NCI-H1105 treated with DMSO at 0.1 percent for 48 hours (cell line): ENCODE data around the gene PODNL1.

Experiments
- DNase-seq: peaks from one replicate; lab custom pipeline; 2025; lab: John Stamatoyannopoulos, UW

PODNL1 gene

GRCh38 chr19:13957051-13957450 is 18.8 kb upstream of the PODNL1 start:
- DNase-seq = no peak

GRCh38 chr19:13956365-13956744 is 18.1 kb upstream of the PODNL1 start:
- no peak for DNase-seq

- no peak for DNase-seq
These were observed 17.6 kb upstream of the PODNL1 start for GRCh38 chr19:13955662-13956364.

- DNase-seq = no peak
These were observed 16.0 kb upstream of the PODNL1 start for GRCh38 chr19:13954185-13954584.

DNA sequence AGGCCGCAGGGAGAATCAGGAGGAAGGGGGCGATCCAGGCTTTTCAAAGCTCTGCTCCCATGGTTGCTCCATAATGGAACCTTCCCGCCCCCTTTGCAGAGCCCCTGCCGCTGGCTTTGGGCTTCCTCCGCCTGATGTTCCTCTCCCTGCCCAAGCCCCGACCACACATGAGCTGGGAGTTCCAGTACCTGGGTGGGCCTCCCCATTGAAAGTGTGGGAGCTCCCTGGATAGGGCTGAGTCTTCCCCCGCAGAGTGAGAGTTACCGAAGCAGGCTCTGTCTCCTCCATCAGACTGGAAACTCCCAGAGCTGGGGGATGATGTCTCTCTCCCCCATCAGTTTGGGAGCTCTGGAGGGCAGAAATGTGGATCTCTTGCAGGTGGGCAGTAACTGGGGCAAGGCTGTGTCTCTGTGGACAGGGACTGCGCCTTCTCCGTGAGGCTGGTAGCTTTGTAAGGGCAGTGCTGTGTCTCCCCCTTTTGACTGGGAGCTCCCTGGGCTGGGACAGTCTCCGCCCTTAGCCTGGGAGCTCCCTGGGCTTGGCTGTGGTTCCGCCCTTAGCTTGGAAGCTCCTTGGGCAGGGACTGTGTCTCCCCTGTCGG is 14.8 kb upstream of the PODNL1 start:
- peak; percentile 38 for DNase-seq

DNA sequence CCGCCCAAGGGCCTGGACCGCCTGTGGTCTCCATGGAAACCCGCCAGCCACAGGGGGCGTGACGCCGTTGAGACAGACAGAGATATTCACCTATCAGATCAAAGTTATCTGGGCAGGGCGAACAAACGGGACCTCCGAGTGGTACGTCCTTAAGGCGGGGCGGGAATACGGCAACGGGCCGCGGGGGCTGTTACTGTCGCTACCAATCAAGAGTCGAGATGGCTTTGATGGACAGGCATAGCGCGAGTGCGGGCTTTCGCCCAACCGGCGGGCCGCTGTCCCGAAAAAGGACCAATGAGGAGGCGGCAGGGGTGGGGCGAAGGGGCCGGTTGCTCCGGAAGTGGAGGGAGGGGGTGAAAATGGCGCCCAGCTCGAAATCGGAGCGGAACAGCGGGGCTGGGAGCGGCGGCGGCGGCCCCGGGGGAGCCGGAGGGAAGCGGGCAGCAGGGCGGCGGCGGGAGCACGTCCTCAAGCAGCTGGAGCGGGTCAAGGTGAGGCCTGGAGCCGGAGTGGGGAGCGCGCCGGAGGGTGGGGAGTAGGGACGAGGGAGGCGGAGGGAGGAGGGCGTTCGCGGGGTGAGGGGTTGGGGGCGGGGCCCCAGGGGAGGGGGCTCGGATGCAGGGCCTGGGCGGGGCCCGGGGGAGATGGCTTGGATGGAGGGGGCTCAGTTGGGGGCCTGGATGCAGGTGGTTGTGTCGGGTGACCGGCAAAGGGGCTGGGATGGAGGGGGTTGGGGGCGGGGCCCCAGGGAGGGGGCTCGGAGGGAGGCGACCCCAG is 14.1 kb upstream of the PODNL1 start, which contains the start of gene DCAF15:
Gene DCAF15 (plus strand): TSS at position 356 of the 777 bp plus-strand sequence. CDS start 4 bp downstream, at position 360.
- peak; percentile 99 for DNase-seq

DNA sequence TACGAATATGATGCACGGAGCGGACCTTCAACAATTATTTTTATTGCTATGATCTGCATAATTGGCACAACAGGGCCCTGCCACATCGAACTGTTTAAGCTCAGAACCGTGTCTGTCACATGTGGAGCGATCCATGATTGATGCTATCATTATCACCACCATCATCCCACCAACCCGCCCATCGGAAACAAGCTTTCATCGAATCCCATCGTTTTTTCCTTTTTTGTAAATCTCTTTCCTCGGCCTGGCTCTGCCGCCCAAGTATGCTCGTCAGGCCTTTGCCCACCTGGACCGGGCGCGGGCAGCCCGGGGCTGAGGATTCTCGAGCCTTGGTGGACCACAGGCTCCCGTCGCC is 13.6 kb upstream of the PODNL1 start:
- no peak for DNase-seq

GRCh38 chr19:13951043-13951442 is 12.8 kb upstream of the PODNL1 start:
- no peak for DNase-seq

- DNase-seq = no peak
These were observed 8.2 kb upstream of the PODNL1 start for GRCh38 chr19:13946414-13946813.

- DNase-seq = no peak
These were observed 3.9 kb upstream of the PODNL1 start for GRCh38 chr19:13942023-13942684.

- no peak for DNase-seq
These were observed 527 bp downstream of the PODNL1 start for GRCh38 chr19:13937479-13938300.

DNA sequence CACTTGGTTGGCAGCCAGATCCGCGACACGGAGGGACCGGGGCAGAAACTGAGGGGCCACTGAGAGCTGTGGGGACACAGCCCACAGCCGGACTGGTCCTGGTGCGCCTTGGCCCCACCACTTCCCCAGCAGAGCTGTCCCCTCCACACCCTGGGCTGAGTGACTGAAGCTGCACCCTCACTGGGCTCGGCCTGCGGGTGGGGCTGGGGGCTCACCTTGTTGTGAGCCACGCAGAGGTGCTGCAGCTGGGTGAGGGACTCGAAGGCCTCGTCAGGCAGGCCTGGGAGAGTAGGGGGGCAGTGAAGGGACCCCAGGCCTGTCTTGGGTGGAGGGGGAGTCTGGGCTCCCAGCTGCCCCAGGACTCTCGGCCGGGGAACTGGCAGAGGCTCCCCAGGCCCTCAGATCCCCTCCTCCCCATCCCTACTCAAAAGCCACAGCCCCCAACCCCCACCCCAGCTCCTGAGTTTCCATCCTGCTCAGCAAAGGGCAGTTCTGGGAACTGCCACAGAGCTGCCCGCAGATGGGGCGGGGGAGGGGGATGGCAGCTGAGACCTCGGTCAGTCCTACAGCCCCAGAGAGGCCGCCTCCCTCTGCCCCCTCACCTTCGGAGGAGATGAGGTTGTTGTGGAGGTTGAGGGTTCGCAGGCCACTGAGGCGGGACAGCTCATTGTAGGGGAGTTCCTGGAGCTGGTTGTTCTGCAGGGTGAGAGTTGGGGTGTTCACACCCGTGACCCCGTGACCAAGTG is 2.3 kb downstream of the PODNL1 start:
- no peak for DNase-seq

DNA sequence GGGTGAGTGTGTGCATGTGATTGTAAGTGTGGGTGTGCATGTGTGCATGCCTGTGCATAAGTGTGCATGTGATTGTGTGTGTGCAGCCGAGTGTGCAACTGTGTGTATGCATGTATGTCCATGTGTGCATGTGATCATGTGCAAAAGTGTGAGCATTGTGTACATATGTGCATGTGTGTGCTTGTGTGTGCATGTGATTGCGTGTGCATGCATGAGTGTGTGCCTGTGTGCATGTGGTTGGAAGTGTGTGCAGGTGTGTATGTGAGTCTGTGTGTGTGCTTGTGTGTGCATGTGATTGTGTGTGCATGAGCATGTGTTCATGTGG is 3.5 kb downstream of the PODNL1 start:
- no peak for DNase-seq

DNA sequence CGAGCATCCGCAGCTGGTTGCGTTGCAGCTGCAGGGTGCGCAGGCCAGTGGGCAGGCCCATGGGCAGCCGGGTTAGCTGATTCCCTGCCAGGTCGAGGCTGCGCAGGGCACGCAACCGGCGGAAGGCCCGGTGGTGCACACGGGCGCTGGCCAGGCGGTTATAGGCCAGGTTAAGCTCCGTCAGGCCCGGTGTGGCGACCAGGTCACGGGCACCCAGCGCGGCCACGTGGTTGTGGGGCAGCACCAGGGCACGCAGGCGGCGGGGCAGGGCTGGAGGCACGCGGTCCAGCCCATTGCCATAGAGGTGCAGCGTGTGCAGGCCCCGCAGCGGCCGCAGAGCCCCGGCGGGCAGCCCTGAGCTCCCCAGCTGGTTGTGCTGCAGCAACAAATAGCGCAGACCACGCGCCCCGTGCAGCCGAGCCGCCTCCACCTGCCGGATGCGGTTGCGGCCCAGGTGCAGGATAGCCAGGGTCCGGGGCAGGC is 5.3 kb downstream of the PODNL1 start:
- peak; percentile 2 for DNase-seq

DNA sequence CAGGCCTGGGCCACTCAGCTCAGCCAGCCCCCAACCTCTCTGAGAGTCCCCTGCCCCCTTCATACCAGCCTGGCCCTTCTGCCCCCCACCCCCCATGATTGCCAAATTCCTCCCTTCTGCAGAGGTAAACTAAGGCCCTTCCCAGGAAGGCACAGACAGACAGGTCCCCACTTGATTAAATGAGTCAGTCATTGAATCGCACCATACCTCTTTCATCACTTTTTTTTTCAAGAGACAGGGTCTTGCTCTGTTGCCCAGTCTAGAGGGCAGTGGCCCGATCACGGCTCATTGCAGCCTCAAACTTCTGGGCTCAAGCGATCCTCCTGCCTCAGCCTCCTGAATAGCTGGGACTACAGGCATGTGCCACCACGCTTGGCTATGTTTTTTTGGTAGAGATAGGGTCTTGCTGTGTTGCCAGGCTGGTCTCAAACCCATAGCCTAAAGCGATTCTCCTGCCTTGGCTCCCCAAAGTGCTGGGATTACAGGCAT is 6.0 kb downstream of the PODNL1 start:
- no peak for DNase-seq

GRCh38 chr19:13931391-13932148 is 6.6 kb downstream of the PODNL1 start:
- DNase-seq = no peak

GRCh38 chr19:13930402-13930801 is 7.8 kb downstream of the PODNL1 start:
- DNase-seq = no peak

GRCh38 chr19:13929956-13930355 is 8.3 kb downstream of the PODNL1 start:
- DNase-seq = no peak

DNA sequence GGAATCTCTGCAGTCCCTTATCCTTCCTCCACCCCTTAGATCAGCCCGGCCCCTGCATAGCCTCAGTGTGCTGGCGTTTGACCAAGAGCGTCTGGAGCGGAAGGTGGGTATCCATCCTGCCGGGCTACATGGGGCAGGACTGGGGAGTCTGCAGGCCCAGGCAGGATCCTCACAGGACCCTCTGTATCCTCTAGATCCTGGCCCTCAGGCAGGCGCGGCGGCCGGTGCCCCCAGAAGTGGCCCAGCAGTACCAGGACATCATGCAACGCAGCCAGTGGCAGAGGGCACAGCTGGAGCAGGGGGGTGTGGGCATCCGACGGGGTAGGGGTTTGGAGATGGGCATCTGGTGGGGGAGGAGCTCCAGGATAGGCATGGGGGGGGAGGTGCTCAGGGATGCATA is 8.9 kb downstream of the PODNL1 start:
- DNase-seq = no peak

GRCh38 chr19:13926715-13927114 is 11.5 kb downstream of the PODNL1 start:
- DNase-seq = no peak
